ENCODE data around the gene CD200R1L. TPM values are rescaled to one million over a fixed set of nuclear protein-coding genes. Genes with fewer than 3 reads are reported as not detected.

Gene CD200R1L
- total and polyA plus RNA-seq, 2 experiments from 2014 or later: not detected

- no peak for TF ChIP-seq REST (IDR thresholded peaks at IDR 0.05; ENCODE audit: unreplicated experiment)
- no peak for TF ChIP-seq CTCF (conservative IDR thresholded peaks at IDR 0.05; ENCODE audit: low read depth in 2 of 2)
- TF ChIP-seq POLR2AphosphoS5 (IDR thresholded peaks at IDR 0.05; ENCODE audit: low read depth): no peak
- no peak for TF ChIP-seq ETS1 (IDR thresholded peaks at IDR 0.05)
- TF ChIP-seq JUNB (IDR thresholded peaks at IDR 0.05; ENCODE audit: unreplicated experiment): no peak
Observed at GRCh38 chr3:112770951-112771350, 75.7 kb downstream of the CD200R1L start (continued).

GRCh38 chr3:112770032-112770626, 76.5 kb downstream of the CD200R1L start:
- H3F3A ChIP-seq (replicated peaks; ENCODE audit: low read depth): no peaks in the 10 kb centered on the region
- no peaks in the 10 kb centered on the region for H3K4me1 ChIP-seq (ENCODE audit: insufficient read depth)
- peak overlapping the region; percentile 50 for H3K27ac Mint-ChIP-seq
- no peaks in the 10 kb centered on the region for H3K79me2 ChIP-seq (replicated peaks; ENCODE audit: insufficient read depth)
- DNase-seq (ENCODE audit: low spot score) (peak; percentile 74), ATAC-seq (peak; percentile 78)
- no peak overlapping the region for H3K4me2 ChIP-seq
- no peak overlapping the region for H3K27ac ChIP-seq (ENCODE audit: low read depth)
- H4K20me1 ChIP-seq (replicated peaks; ENCODE audit: insufficient read depth): no peaks in the 10 kb centered on the region
- H2AFZ ChIP-seq: no peak overlapping the region
- peaks cover 10% of the 10 kb centered on the region; the same call in 2 of the 3 replicates for H3K4me1 Mint-ChIP-seq
- peaks cover 3% of the 10 kb centered on the region for H3K9me2 ChIP-seq (ENCODE audit: insufficient read depth)
- no peaks in the 10 kb centered on the region for H3K36me3 Mint-ChIP-seq (ENCODE audit: low read depth)
- H3K4me3 Mint-ChIP-seq: no peak overlapping the region
- H3K27me3 ChIP-seq (ENCODE audit: insufficient read depth): no peaks in the 10 kb centered on the region
- no peaks in the 10 kb centered on the region; the same call in 2 of the 3 replicates for H3K9me3 Mint-ChIP-seq
- no peaks in the 10 kb centered on the region for H3K36me3 ChIP-seq (ENCODE audit: insufficient read depth)
- no peak overlapping the region for H3K4me3 ChIP-seq
- H3K27me3 Mint-ChIP-seq (ENCODE audit: insufficient read depth, low read depth, poor library complexity): peaks cover 6% of the 10 kb centered on the region
- no peak for TF ChIP-seq CTCF (conservative IDR thresholded peaks at IDR 0.05; ENCODE audit: low read depth in 2 of 2)
- TF ChIP-seq ETS1 (IDR thresholded peaks at IDR 0.05): no peak
- TF ChIP-seq STAT1 (IDR thresholded peaks at IDR 0.05; ENCODE audit: unreplicated experiment): no peak
- TF ChIP-seq POLR2AphosphoS5 (IDR thresholded peaks at IDR 0.05; ENCODE audit: low read depth): no peak
- TF ChIP-seq CREB1 (CRISPR knock-in tag; IDR thresholded peaks at IDR 0.05; ENCODE audit: low read depth): no peak
- TF ChIP-seq ZNF114 (CRISPR knock-in tag; IDR thresholded peaks at IDR 0.05): no peak
- no peak for TF ChIP-seq EZH2 (IDR thresholded peaks at IDR 0.05; ENCODE audit: low read depth, unreplicated experiment)
- no peak for TF ChIP-seq ZNF331 (CRISPR knock-in tag; IDR thresholded peaks at IDR 0.05; ENCODE audit: low read depth)
- no peak for TF ChIP-seq JUNB (IDR thresholded peaks at IDR 0.05; ENCODE audit: unreplicated experiment)
